GM18873 (cell line): ENCODE data around the gene ANKRD18B.
"Not testable (repeated sequence)": the region's sequence is repeated elsewhere in the genome, so short reads cannot be mapped to it uniquely, and the experiment has no call there.

Source experiments
- ATAC-seq: cut with Tn5 transposase; IDR thresholded peaks from one replicate; pipeline ENCODE4 v1.9.1; 2021; ENCODE audit warnings: mild to moderate bottlenecking, moderate library complexity, moderate number of reproducible peaks; ENCODE audit not compliant: unreplicated experiment, low FRiP score

ANKRD18B gene

GRCh38 chr9:33600911-33601310, 76.9 kb downstream of the ANKRD18B start:
- ATAC-seq: not testable (repeated sequence)

GRCh38 chr9:33604249-33604648, 80.2 kb downstream of the ANKRD18B start:
- ATAC-seq: not testable (repeated sequence)

GRCh38 chr9:33604936-33605335, 80.9 kb downstream of the ANKRD18B start:
- not testable (repeated sequence) for ATAC-seq

- ATAC-seq: no peak
Observed at GRCh38 chr9:33611358-33611757, 87.3 kb downstream of the ANKRD18B start.

DNA sequence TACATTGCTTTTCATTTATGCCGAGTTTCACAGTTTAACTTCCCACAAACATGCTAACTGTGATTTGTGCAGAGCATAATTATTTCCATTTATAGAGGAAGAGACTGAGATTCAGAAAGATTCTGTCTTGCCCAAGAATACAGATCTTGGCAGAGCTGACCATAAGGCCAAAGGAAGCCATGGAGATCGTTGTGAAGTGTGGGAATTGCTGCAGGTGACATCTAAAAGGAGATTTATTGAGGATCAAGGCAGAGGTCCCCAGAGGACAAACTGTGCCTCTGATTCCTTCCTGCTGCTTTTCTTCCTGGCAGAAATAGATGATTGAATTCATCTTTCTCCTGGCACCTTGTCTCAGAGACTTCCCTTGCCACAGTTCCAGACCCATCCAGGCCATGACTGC, 88.4 kb downstream of the ANKRD18B start:
- not testable (repeated sequence) for ATAC-seq

- ATAC-seq: no peak
Observed at GRCh38 chr9:33614001-33614687, 90.1 kb downstream of the ANKRD18B start.

DNA sequence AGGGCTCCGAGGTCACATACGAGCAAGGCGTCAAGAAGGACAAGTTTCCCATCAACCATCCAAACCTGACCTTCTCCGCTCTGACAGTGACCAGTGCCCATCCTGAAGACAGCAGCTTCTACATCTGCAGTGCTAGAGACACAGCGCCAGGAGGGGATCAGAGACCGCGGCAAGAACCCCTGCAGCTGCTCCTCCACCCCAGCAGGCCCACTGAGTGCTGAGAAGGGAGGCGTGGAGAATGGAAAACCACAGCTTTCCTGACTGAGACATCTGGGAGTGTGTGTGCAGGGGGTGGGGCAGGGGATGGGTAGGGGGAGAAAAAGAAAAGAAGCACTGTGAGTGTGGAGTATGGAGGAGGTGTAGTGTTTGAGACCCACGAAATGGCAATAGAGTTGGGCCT, 94.3 kb downstream of the ANKRD18B start:
- ATAC-seq: not testable (repeated sequence)

DNA sequence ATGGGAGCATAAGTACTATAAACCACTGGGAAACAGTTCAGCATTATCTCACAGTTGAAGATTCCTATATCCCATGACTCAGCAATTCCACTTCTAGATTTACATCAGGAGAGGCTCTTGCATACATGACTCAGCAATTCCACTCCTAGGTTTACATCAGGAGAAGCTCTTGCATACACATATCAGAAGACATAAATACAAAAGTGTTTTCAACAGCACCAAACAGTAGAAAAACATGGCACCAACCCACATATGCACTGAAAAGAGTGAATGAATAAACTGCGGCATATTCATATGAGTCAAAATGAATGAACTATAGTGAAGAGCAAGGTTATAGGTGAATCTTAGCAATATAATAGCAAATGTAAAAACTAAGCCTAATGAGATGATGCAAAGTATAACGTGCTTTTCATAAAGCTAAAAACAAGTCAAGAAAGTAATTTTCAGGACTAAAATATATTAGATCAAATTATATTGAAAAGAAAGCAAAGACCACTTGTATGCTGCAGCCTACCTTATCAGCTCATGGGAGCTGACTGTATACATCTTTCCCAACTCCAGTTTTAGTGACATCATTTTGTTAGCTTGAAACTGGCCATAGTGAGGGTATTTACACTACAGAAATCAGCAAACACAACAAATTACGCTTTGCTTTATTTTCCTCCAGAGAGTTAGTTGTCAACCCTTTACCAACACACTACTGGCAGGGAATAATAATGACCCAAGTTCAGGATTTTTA, 95.8 kb downstream of the ANKRD18B start:
- no peak for ATAC-seq

GRCh38 chr9:33620738-33621439, 96.8 kb downstream of the ANKRD18B start:
- no peak for ATAC-seq
